ENCODE data around the gene SORT1.

- TF ChIP-seq EZH2phosphoT487 (IDR thresholded peaks at IDR 0.05; ENCODE audit: borderline replicate concordance, low read depth) (no peak), CTCF (IDR thresholded peaks at IDR 0.05) (no peak), ZBTB33 (IDR thresholded peaks at IDR 0.05; ENCODE audit: borderline replicate concordance, low read depth) (no peak), RFX5 (IDR thresholded peaks at IDR 0.05; ENCODE audit: low read length) (no peak), RXRA (IDR thresholded peaks at IDR 0.05; ENCODE audit: borderline replicate concordance, low read depth) (no peak), TAF1 (IDR thresholded peaks at IDR 0.05; ENCODE audit: borderline replicate concordance, low read depth, low read length) (no peak), RAD21 (IDR thresholded peaks at IDR 0.05; ENCODE audit: low read length) (no peak)
Measured at GRCh38 chr1:109423498-109423897, 25.8 kb upstream of the SORT1 start.
